SU-DHL-6 (cell line): ENCODE data around the gene DDX24.

Source experiments
- H2AFZ ChIP-seq: fragments of 200-600 bp; sonication (generic); 2 replicates; pipeline ENCODE4 v1.6.1; 2014; ENCODE audit warnings: low read depth, mild to moderate bottlenecking, moderate library complexity, mixed read lengths, antibody characterized with exemption, low read length; ENCODE audit not compliant: severe bottlenecking
- H3F3A ChIP-seq: fragments of 200-600 bp; shearing (Covaris generic); 2 replicates; pipeline ENCODE4 v1.6.0; 2016; ENCODE audit warnings: antibody characterized with exemption, mild to moderate bottlenecking; ENCODE audit not compliant: insufficient read depth
- H3K27ac ChIP-seq: fragments of 200-600 bp; sonication (generic); 2 replicates; pipeline ENCODE4 v1.5.1; 2016; ENCODE audit warnings: low read depth, mild to moderate bottlenecking, low read length, moderate library complexity, mixed read lengths
- H3K27me3 ChIP-seq: fragments of 200-600 bp; sonication (generic), shearing (Covaris generic); 2 replicates; pipeline ENCODE4 v1.6.0; 2014; ENCODE audit warnings: mild to moderate bottlenecking, low read length
- H3K36me3 ChIP-seq: fragments of 200-600 bp; sonication (generic); 2 replicates; pipeline ENCODE4 v1.6.1; 2014; ENCODE audit warnings: mild to moderate bottlenecking, low read length, mixed read lengths
- H3K4me2 ChIP-seq: fragments of 300-600, 200-600 bp; shearing (Covaris generic), sonication (generic); 2 replicates; pipeline ENCODE4 v1.6.0; 2014; ENCODE audit warnings: low read length, low read depth, mild to moderate bottlenecking; ENCODE audit not compliant: poor library complexity, severe bottlenecking
- H3K4me3 ChIP-seq: fragments of 200-600 bp; sonication (generic); 2 replicates; pipeline ENCODE4 v1.5.1; 2014; ENCODE audit warnings: antibody characterized with exemption, low read length, mild to moderate bottlenecking, mixed read lengths; ENCODE audit not compliant: insufficient read depth, poor library complexity, severe bottlenecking
- H3K79me2 ChIP-seq: fragments of 200-600 bp; sonication (generic); 2 replicates; pipeline ENCODE4 v1.6.1; 2014; ENCODE audit warnings: mild to moderate bottlenecking, low read length, moderate library complexity; ENCODE audit not compliant: insufficient read depth
- H3K9ac ChIP-seq: fragments of 200-600 bp; sonication (generic); 2 replicates; pipeline ENCODE4 v1.7.0; 2014; ENCODE audit warnings: mild to moderate bottlenecking, low read length
- H3K9me2 ChIP-seq: fragments of 200-600 bp; sonication (generic); replicated peaks from 2 replicates; pipeline ENCODE4 v1.6.1; 2014; ENCODE audit warnings: low read length; ENCODE audit not compliant: insufficient read depth
- H3K9me3 ChIP-seq: fragments of 200-600 bp; sonication (generic); 2 replicates; pipeline ENCODE4 v1.6.1; 2014; ENCODE audit warnings: low read length, mixed read lengths; ENCODE audit not compliant: insufficient read depth
- H4K20me1 ChIP-seq: fragments of 200-600 bp; sonication (generic); 2 replicates; pipeline ENCODE4 v1.6.1; 2014; ENCODE audit warnings: low read depth, mild to moderate bottlenecking, antibody characterized with exemption, low read length, moderate library complexity, mixed read lengths
- CTCF ChIP-seq: fragments of 200-600 bp; sonication (generic); IDR thresholded peaks from one replicate; pipeline ENCODE4 v1.5.1; 2017; ENCODE audit warnings: antibody characterized with exemption, mild to moderate bottlenecking, low read length, moderate library complexity; ENCODE audit not compliant: insufficient read depth, poor library complexity, severe bottlenecking
- EZH2phosphoT487 ChIP-seq: fragments of 200-600 bp; sonication (generic), shearing (Covaris generic); conservative IDR thresholded peaks from 2 replicates; pipeline ENCODE4 v1.6.1; 2018; ENCODE audit warnings: mild to moderate bottlenecking, antibody characterized with exemption, low read length, moderate library complexity, mixed read lengths

DDX24 gene

GRCh38 chr14:94041551-94042346 lies 39.3 kb downstream of the DDX24 start:
- no peak overlapping the region for H3K4me2 ChIP-seq
- no peaks in the 10 kb centered on the region for H3K79me2 ChIP-seq
- no peak overlapping the region for H3K4me3 ChIP-seq
- no peaks in the 10 kb centered on the region for H3K36me3 ChIP-seq
- no peaks in the 10 kb centered on the region for H4K20me1 ChIP-seq
- no peaks in the 10 kb centered on the region for H3F3A ChIP-seq
- no peak overlapping the region for H3K9ac ChIP-seq
- no peak overlapping the region for H2AFZ ChIP-seq
- no peak overlapping the region for H3K27ac ChIP-seq
- no peaks in the 10 kb centered on the region for H3K9me3 ChIP-seq
- H3K9me2 ChIP-seq, result no peaks in the 10 kb centered on the region
- H3K27me3 ChIP-seq, result no peaks in the 10 kb centered on the region
- TF ChIP-seq CTCF, result no peak
- no peak for TF ChIP-seq EZH2phosphoT487

GRCh38 chr14:94040796-94041195 lies 40.2 kb downstream of the DDX24 start:
- Histone ChIP-seq H3K4me3 (no peak overlapping the region), H3K27me3 (no peaks in the 10 kb centered on the region), H3F3A (no peaks in the 10 kb centered on the region), H3K79me2 (no peaks in the 10 kb centered on the region), H3K9me2 (no peaks in the 10 kb centered on the region), H2AFZ (no peak overlapping the region), H3K27ac (no peak overlapping the region), H3K9ac (no peak overlapping the region), H4K20me1 (no peaks in the 10 kb centered on the region), H3K4me2 (no peak overlapping the region), H3K36me3 (no peaks in the 10 kb centered on the region), H3K9me3 (no peaks in the 10 kb centered on the region)
- no peak for TF ChIP-seq CTCF
- no peak for TF ChIP-seq EZH2phosphoT487

GRCh38 chr14:94040247-94040646 lies 40.8 kb downstream of the DDX24 start:
- Histone ChIP-seq H3K9ac (no peak overlapping the region), H3K36me3 (no peaks in the 10 kb centered on the region), H3K27me3 (no peaks in the 10 kb centered on the region), H3K9me3 (no peaks in the 10 kb centered on the region), H3K9me2 (no peaks in the 10 kb centered on the region), H3K79me2 (no peaks in the 10 kb centered on the region), H3K27ac (no peak overlapping the region), H2AFZ (no peak overlapping the region), H3K4me3 (no peak overlapping the region), H3K4me2 (no peak overlapping the region), H3F3A (no peaks in the 10 kb centered on the region), H4K20me1 (no peaks in the 10 kb centered on the region)
- no peak for TF ChIP-seq EZH2phosphoT487
- no peak for TF ChIP-seq CTCF
